HEK293 (cell line): ENCODE measurements around the gene LAMB4.

Experiments used
- CTCF ChIA-PET: fragments of 350-600 bp; formaldehyde crosslinking; extraction: SDS; loops from one replicate; lab custom pipeline; 2021; ENCODE audit warnings: antibody characterized with exemption; lab: Yijun Ruan, JAX
- POLR2A ChIA-PET: fragments of 300-600 bp; formaldehyde crosslinking; extraction: SDS; loops from one replicate; lab custom pipeline; 2020; ENCODE audit warnings: antibody characterized with exemption, inconsistent platforms; lab: Yijun Ruan, JAX
- H3K27ac ChIP-seq: fragments of 200-500 bp; sonication (Bioruptor generic); 2 replicates; pipeline ENCODE4 v1.5.1; 2014; ENCODE audit warnings: low read depth, low read length, control low read depth, inconsistent platforms; ENCODE audit errors: extremely low read depth
- H3K36me3 ChIP-seq, 2 experiments: fragments of 200-500 bp in 1 of 2; sonication (Bioruptor generic) in 1 of 2; 1 replicate in 1 of 2; 2 replicates in 1 of 2; pipeline ENCODE4 v1.5.1; 2014 to 2017; ENCODE audit warnings: inconsistent platforms in 2 of 2, low read length in 2 of 2; ENCODE audit not compliant: control insufficient read depth in 2 of 2, insufficient read depth in 1 of 2
- H3K4me1 ChIP-seq: fragments of 200-500 bp; sonication (Bioruptor generic); 2 replicates; pipeline ENCODE4 v1.5.1; 2014; ENCODE audit warnings: mild to moderate bottlenecking, low read length, inconsistent platforms; ENCODE audit not compliant: control insufficient read depth, insufficient read depth
- H3K4me3 ChIP-seq: 2 replicates; pipeline ENCODE4 v1.5.1; 2011; ENCODE audit warnings: low read depth, mild to moderate bottlenecking, control low read depth, low read length, moderate library complexity
- H3K9me3 ChIP-seq: fragments of 200-500 bp; sonication (Bioruptor generic); 2 replicates; pipeline ENCODE4 v1.5.1; 2014; ENCODE audit warnings: low read depth, low read length, inconsistent platforms; ENCODE audit not compliant: control insufficient read depth, insufficient read depth
- EGR2 ChIP-seq: fragments of 450-650 bp; formaldehyde crosslinking; IDR thresholded peaks from 2 replicates; pipeline ENCODE4 v1.5.1; 2016; ENCODE audit warnings: low read depth, missing biosample characterization, missing genetic modification characterization
- GLIS1 ChIP-seq: fragments of 450-650 bp; formaldehyde crosslinking; IDR thresholded peaks from 2 replicates; pipeline ENCODE4 v1.5.1; 2016; ENCODE audit warnings: missing biosample characterization, missing genetic modification characterization
- GLIS2 ChIP-seq: fragments of 450-650 bp; formaldehyde crosslinking; IDR thresholded peaks from 2 replicates; pipeline ENCODE4 v1.5.1; 2016; ENCODE audit warnings: missing biosample characterization, missing genetic modification characterization
- OSR2 ChIP-seq: fragments of 450-650 bp; formaldehyde crosslinking; IDR thresholded peaks from 2 replicates; pipeline ENCODE4 v1.5.1; 2016; ENCODE audit warnings: missing biosample characterization, missing genetic modification characterization
- REPIN1 ChIP-seq: fragments of 450-650 bp; formaldehyde crosslinking; IDR thresholded peaks from 2 replicates; pipeline ENCODE4 v1.5.1; 2017; ENCODE audit warnings: missing biosample characterization, missing genetic modification characterization, low read depth
- SCRT1 ChIP-seq: fragments of 450-650 bp; formaldehyde crosslinking; IDR thresholded peaks from 2 replicates; pipeline ENCODE4 v1.5.1; 2016; ENCODE audit warnings: missing biosample characterization, missing genetic modification characterization, borderline replicate concordance
- WT1 ChIP-seq: fragments of 450-650 bp; formaldehyde crosslinking; IDR thresholded peaks from 2 replicates; pipeline ENCODE4 v1.5.1; 2016; ENCODE audit warnings: missing biosample characterization, missing genetic modification characterization
- ZNF16 ChIP-seq: fragments of 450-650 bp; formaldehyde crosslinking; IDR thresholded peaks from 2 replicates; pipeline ENCODE4 v1.5.1; 2016; ENCODE audit warnings: low read depth, missing biosample characterization, missing genetic modification characterization
- ZNF239 ChIP-seq: fragments of 450-650 bp; formaldehyde crosslinking; IDR thresholded peaks from 2 replicates; pipeline ENCODE4 v1.5.1; 2016; ENCODE audit warnings: missing biosample characterization, missing genetic modification characterization
- ZNF350 ChIP-seq: fragments of 450-650 bp; formaldehyde crosslinking; IDR thresholded peaks from 2 replicates; pipeline ENCODE4 v1.5.0; 2017; ENCODE audit warnings: missing biosample characterization, mild to moderate bottlenecking, missing genetic modification characterization
- ZNF404 ChIP-seq: fragments of 450-650 bp; formaldehyde crosslinking; IDR thresholded peaks from 2 replicates; pipeline ENCODE4 v1.5.1; 2017; ENCODE audit warnings: missing biosample characterization, missing genetic modification characterization
- ZNF416 ChIP-seq: fragments of 450-650 bp; formaldehyde crosslinking; IDR thresholded peaks from 2 replicates; pipeline ENCODE4 v1.5.1; 2016; ENCODE audit warnings: missing biosample characterization, missing genetic modification characterization
- ZNF514 ChIP-seq: fragments of 450-650 bp; formaldehyde crosslinking; IDR thresholded peaks from 2 replicates; pipeline ENCODE4 v1.5.1; 2016; ENCODE audit warnings: missing biosample characterization, missing genetic modification characterization
- ZNF571 ChIP-seq: fragments of 450-650 bp; formaldehyde crosslinking; IDR thresholded peaks from 2 replicates; pipeline ENCODE4 v1.5.0; 2017; ENCODE audit warnings: missing biosample characterization, missing genetic modification characterization
- ZNF585B ChIP-seq: fragments of 450-650 bp; formaldehyde crosslinking; IDR thresholded peaks from 2 replicates; pipeline ENCODE4 v1.5.1; 2016; ENCODE audit warnings: missing biosample characterization, missing genetic modification characterization
- ZNF830 ChIP-seq: fragments of 450-650 bp; IDR thresholded peaks from 2 replicates; pipeline ENCODE4 v1.5.0; 2018; ENCODE audit warnings: missing biosample characterization, missing genetic modification characterization, low read depth, mild to moderate bottlenecking, moderate library complexity
- ZNF837 ChIP-seq: fragments of 450-650 bp; formaldehyde crosslinking; IDR thresholded peaks from 2 replicates; pipeline ENCODE4 v1.5.1; 2016; ENCODE audit warnings: missing biosample characterization, missing genetic modification characterization
- TF ChIP-seq, protein P1 (sequence below): fragments of 450-650 bp; formaldehyde crosslinking; IDR thresholded peaks from 2 replicates; pipeline ENCODE4 v1.5.1; 2016; ENCODE audit warnings: missing biosample characterization, missing genetic modification characterization
- TF ChIP-seq, protein P2 (sequence below): fragments of 450-650 bp; formaldehyde crosslinking; IDR thresholded peaks from 2 replicates; pipeline ENCODE4 v1.5.1; 2016; ENCODE audit warnings: missing biosample characterization, missing genetic modification characterization, low read depth
- TF ChIP-seq, protein P3 (sequence below): fragments of 450-650 bp; formaldehyde crosslinking; optimal IDR thresholded peaks from 2 replicates; pipeline ENCODE3; 2016; ENCODE audit warnings: missing biosample characterization, mild to moderate bottlenecking, missing genetic modification characterization
- TF ChIP-seq, protein P4 (sequence below): fragments of 450-650 bp; formaldehyde crosslinking; IDR thresholded peaks from 2 replicates; pipeline ENCODE4 v1.5.1; 2016; ENCODE audit warnings: missing biosample characterization, missing genetic modification characterization
- TF ChIP-seq, protein P5 (sequence below): fragments of 450-650 bp; IDR thresholded peaks from 2 replicates; pipeline ENCODE4 v1.5.1; 2018; ENCODE audit warnings: missing biosample characterization, missing genetic modification characterization
- TF ChIP-seq, protein P6 (sequence below): fragments of 450-650 bp; formaldehyde crosslinking; IDR thresholded peaks from 2 replicates; pipeline ENCODE4 v1.5.1; 2016; ENCODE audit warnings: missing biosample characterization, missing genetic modification characterization

Gene LAMB4

DNA sequence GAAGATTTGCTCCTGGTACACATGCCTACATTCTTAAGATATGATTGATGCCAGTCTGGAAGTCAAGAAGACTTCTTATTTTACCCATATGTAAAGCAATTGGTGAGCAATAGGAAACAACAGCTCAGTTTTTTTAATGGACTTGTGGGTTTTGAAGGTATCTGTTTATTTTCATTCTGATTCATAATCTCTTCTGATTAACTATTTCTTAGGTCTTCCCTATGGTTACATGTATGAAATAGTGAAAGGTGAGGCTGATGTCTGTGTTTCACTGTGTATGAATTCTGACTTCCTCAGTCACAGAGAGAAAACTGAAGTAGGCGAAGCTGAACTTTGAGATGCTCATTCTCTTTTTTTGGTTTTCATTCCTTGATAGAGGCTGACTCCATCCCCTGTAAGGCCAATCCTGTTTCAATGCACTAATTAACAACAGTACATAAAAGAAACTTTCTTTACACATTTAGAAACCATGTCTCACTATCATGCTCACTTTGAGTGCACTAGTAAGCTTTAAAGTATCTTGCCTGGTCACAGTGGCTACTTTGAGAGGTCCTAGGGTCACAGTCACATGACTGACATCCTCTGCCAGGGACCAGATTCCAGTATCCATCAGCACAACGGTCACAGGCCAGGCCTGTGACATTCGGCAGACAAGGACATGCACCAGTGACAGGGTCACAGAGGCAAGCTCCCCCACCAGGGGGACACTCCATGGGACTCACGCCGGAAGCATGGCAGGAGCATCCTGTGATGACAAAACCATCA is 67.7 kb downstream of the LAMB4 start (continued):
- TF ChIP-seq EGR2 (tag by site-specific recombination), result no peak
- TF ChIP-seq SCRT1 (tag by site-specific recombination), result no peak
- TF ChIP-seq, protein P1, sequence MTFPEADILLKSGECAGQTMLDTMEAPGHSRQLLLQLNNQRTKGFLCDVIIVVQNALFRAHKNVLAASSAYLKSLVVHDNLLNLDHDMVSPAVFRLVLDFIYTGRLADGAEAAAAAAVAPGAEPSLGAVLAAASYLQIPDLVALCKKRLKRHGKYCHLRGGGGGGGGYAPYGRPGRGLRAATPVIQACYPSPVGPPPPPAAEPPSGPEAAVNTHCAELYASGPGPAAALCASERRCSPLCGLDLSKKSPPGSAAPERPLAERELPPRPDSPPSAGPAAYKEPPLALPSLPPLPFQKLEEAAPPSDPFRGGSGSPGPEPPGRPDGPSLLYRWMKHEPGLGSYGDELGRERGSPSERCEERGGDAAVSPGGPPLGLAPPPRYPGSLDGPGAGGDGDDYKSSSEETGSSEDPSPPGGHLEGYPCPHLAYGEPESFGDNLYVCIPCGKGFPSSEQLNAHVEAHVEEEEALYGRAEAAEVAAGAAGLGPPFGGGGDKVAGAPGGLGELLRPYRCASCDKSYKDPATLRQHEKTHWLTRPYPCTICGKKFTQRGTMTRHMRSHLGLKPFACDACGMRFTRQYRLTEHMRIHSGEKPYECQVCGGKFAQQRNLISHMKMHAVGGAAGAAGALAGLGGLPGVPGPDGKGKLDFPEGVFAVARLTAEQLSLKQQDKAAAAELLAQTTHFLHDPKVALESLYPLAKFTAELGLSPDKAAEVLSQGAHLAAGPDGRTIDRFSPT (tag by site-specific recombination), result no peak
- no peak for TF ChIP-seq ZNF830 (tag by site-specific recombination)
- TF ChIP-seq ZNF514 (tag by site-specific recombination), result no peak
- TF ChIP-seq ZNF239, result no peak

DNA sequence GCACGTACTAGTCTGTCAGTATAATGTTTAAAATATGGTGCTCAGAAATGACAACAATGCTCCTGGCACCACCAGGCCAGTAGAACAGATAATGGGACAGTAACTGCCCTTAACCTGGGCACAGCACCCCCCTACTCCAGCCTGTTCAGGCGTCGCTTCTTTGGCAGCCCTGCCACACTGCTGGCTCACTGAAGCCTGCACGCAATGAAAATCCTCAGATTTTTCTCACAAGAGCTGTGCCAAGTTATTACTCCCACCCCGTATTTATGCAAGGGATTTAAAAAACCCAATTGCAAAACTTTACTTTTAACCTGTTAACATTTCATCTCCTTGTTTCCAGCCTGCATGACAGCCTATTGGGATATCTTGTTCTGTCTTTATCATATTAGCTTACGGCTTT is 70.6 kb downstream of the LAMB4 start:
- TF ChIP-seq, protein P2, sequence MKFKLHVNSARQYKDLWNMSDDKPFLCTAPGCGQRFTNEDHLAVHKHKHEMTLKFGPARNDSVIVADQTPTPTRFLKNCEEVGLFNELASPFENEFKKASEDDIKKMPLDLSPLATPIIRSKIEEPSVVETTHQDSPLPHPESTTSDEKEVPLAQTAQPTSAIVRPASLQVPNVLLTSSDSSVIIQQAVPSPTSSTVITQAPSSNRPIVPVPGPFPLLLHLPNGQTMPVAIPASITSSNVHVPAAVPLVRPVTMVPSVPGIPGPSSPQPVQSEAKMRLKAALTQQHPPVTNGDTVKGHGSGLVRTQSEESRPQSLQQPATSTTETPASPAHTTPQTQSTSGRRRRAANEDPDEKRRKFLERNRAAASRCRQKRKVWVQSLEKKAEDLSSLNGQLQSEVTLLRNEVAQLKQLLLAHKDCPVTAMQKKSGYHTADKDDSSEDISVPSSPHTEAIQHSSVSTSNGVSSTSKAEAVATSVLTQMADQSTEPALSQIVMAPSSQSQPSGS (tag by site-specific recombination), result no peak
- no peak for TF ChIP-seq ZNF585B (tag by site-specific recombination)
- no peak for TF ChIP-seq ZNF571 (tag by site-specific recombination)
- TF ChIP-seq REPIN1, result no peak
- TF ChIP-seq, protein P3, sequence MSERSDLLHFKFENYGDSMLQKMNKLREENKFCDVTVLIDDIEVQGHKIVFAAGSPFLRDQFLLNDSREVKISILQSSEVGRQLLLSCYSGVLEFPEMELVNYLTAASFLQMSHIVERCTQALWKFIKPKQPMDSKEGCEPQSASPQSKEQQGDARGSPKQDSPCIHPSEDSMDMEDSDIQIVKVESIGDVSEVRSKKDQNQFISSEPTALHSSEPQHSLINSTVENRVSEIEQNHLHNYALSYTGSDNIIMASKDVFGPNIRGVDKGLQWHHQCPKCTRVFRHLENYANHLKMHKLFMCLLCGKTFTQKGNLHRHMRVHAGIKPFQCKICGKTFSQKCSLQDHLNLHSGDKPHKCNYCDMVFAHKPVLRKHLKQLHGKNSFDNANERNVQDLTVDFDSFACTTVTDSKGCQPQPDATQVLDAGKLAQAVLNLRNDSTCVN, result no peak
- TF ChIP-seq ZNF404 (tag by site-specific recombination), result no peak
- TF ChIP-seq OSR2 (tag by site-specific recombination), result no peak
- no peak for TF ChIP-seq GLIS2 (tag by site-specific recombination)
- no peak for TF ChIP-seq WT1 (tag by site-specific recombination)
- TF ChIP-seq, protein P4, sequence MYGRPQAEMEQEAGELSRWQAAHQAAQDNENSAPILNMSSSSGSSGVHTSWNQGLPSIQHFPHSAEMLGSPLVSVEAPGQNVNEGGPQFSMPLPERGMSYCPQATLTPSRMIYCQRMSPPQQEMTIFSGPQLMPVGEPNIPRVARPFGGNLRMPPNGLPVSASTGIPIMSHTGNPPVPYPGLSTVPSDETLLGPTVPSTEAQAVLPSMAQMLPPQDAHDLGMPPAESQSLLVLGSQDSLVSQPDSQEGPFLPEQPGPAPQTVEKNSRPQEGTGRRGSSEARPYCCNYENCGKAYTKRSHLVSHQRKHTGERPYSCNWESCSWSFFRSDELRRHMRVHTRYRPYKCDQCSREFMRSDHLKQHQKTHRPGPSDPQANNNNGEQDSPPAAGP (tag by site-specific recombination), result no peak
- TF ChIP-seq, protein P5, sequence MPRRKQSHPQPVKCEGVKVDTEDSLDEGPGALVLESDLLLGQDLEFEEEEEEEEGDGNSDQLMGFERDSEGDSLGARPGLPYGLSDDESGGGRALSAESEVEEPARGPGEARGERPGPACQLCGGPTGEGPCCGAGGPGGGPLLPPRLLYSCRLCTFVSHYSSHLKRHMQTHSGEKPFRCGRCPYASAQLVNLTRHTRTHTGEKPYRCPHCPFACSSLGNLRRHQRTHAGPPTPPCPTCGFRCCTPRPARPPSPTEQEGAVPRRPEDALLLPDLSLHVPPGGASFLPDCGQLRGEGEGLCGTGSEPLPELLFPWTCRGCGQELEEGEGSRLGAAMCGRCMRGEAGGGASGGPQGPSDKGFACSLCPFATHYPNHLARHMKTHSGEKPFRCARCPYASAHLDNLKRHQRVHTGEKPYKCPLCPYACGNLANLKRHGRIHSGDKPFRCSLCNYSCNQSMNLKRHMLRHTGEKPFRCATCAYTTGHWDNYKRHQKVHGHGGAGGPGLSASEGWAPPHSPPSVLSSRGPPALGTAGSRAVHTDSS (tag by site-specific recombination), result no peak
- TF ChIP-seq, protein P6, sequence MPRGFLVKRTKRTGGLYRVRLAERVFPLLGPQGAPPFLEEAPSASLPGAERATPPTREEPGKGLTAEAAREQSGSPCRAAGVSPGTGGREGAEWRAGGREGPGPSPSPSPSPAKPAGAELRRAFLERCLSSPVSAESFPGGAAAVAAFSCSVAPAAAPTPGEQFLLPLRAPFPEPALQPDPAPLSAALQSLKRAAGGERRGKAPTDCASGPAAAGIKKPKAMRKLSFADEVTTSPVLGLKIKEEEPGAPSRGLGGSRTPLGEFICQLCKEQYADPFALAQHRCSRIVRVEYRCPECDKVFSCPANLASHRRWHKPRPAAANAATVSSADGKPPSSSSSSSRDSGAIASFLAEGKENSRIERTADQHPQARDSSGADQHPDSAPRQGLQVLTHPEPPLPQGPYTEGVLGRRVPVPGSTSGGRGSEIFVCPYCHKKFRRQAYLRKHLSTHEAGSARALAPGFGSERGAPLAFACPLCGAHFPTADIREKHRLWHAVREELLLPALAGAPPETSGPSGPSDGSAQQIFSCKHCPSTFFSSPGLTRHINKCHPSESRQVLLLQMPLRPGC (tag by site-specific recombination), result no peak
- TF ChIP-seq ZNF16 (tag by site-specific recombination), result no peak
- no peak for TF ChIP-seq GLIS1 (tag by site-specific recombination)
- TF ChIP-seq ZNF416, result no peak
- TF ChIP-seq ZNF350 (tag by site-specific recombination), result no peak
- no peak for TF ChIP-seq ZNF837 (tag by site-specific recombination)
- Histone ChIP-seq H3K36me3 (no peaks in the 10 kb centered on the region), H3K4me1 (no peaks in the 10 kb centered on the region), H3K4me3 (no peak overlapping the region), H3K27ac (no peak overlapping the region), H3K9me3 (no peaks in the 10 kb centered on the region)
- POLR2A ChIA-PET, result interaction anchor here (0.6 kb wide), 1 partner anchor 29 kb away, joined by 3 read pairs; no protein-coding TSS in a partner anchor
- CTCF ChIA-PET, result no interaction called here
